HAP-1 (cell line): ENCODE data around the gene ADH5.
"Not testable (repeated sequence)": the region's sequence is repeated elsewhere in the genome, so short reads cannot be mapped to it uniquely, and the experiment has no call there.

Experiments used
- DNase-seq, 2 experiments: peaks; one replicate each; pipeline ENCODE4 v3.0.0-alpha.2; 2016 to 2020; ENCODE audit warnings: low spot score in 2 of 2
- H3K27me3 ChIP-seq: fragments of 250-450 bp; sonication (Bioruptor Pico); 2 replicates; pipeline ENCODE4 v1.5.1; 2020; ENCODE audit warnings: low read depth, mild to moderate bottlenecking, moderate library complexity
- H3K36me3 ChIP-seq: fragments of 250-450 bp; sonication (Bioruptor Pico); replicated peaks from 2 replicates; pipeline ENCODE4 v1.5.1; 2020; ENCODE audit warnings: mild to moderate bottlenecking
- H3K4me1 ChIP-seq: fragments of 250-450 bp; sonication (Bioruptor Pico); 2 replicates; pipeline ENCODE4 v1.5.1; 2020; ENCODE audit warnings: mild to moderate bottlenecking
- H3K4me3 ChIP-seq: fragments of 250-450 bp; sonication (Bioruptor Pico); 2 replicates; pipeline ENCODE4 v1.5.1; 2020; ENCODE audit warnings: mild to moderate bottlenecking, moderate library complexity
- H3K9me3 ChIP-seq: fragments of 250-450 bp; sonication (Bioruptor Pico); 2 replicates; pipeline ENCODE4 v1.5.1; 2020; ENCODE audit warnings: mild to moderate bottlenecking, moderate library complexity
- in situ Hi-C: fragments of 300-500 bp; cut with MboI; formaldehyde crosslinking; loops from 3 replicates; pipeline ENCODE4 v1.14.3; 2020; ENCODE audit warnings: low sequenced_read_pairs, inconsistent platforms, mixed read lengths

The ADH5 gene

GRCh38 chr4:99038213-99038612 lies 50.4 kb downstream of the ADH5 start:
- in situ Hi-C loops, result no loop called here
- Histone ChIP-seq H3K27me3 (no peaks in the 10 kb centered on the region), H3K9me3 (no peaks in the 10 kb centered on the region), H3K36me3 (peaks cover 17% of the 10 kb centered on the region), H3K4me1 (peaks cover 3% of the 10 kb centered on the region; the same call in 1 of the 2 replicates), H3K4me3 (no peak overlapping the region)
- no peak for DNase-seq

GRCh38 chr4:99033956-99034355 lies 54.6 kb downstream of the ADH5 start:
- Histone ChIP-seq H3K4me1 (peaks cover 3% of the 10 kb centered on the region; the same call in 1 of the 2 replicates), H3K4me3 (no peak overlapping the region), H3K27me3 (no peaks in the 10 kb centered on the region), H3K36me3 (peaks cover 19% of the 10 kb centered on the region), H3K9me3 (no peaks in the 10 kb centered on the region)
- no peak for DNase-seq
- in situ Hi-C loops, result no loop called here

DNA sequence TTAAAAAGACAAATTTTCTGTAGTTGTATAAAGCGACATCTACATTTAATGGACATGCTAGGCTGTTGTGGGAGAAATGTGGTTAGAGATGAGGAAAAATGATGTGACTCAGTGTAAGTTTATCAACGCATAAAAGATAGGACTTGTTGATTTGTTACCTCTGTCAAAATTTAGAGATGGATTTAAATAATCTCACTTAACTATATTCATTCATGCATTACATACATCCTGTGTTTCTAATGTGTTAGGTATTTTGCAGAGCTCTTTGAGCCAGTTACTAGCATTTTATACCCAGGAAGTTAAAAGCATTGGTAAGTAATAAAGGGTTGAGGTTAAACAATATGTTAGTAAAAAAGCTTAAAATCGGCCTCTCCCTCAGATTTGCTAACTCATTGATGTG lies 58.7 kb downstream of the ADH5 start:
- no peak for DNase-seq
- Histone ChIP-seq H3K4me3 (no peak overlapping the region), H3K36me3 (peaks cover 13% of the 10 kb centered on the region), H3K4me1 (no peaks in the 10 kb centered on the region), H3K27me3 (no peaks in the 10 kb centered on the region), H3K9me3 (no peaks in the 10 kb centered on the region)
- in situ Hi-C loops, result no loop called here

DNA sequence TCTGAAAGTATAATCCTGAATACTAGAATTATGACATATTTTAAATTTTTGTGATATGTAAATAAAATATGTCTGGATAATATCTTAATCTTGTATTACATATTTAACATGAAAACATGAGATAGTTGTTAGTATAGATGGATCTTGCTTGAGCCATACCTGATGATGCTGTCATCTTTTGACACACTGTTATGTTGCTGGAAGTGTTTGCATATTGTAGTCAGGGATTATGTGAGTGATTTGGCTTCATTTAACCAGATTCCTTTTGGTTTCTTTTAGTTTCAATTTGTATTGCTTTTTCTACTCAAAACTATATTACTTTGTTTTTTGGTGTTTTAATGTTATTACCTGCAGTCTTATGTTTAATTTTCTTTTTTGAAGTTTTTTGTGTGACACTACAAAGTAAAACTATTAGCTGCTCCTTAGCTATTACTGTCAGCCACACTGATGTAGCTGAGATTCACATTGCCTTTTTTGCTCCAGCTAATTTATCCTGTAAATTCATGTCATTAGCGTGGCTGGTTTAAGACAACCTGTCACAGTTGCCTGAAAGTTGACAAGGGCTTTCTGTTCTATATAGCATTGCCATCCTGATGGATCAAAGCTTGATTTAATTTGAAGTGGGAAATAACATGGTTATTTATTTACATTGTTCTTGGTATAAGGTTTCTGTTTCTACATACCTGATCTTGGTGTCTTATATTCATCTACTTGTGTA lies 59.4 kb downstream of the ADH5 start:
- in situ Hi-C loops, result no loop called here
- H3K4me3 ChIP-seq, result no peak overlapping the region
- H3K9me3 ChIP-seq, result no peaks in the 10 kb centered on the region
- no peak for DNase-seq
- no peaks in the 10 kb centered on the region for H3K4me1 ChIP-seq
- peaks cover 13% of the 10 kb centered on the region for H3K36me3 ChIP-seq
- no peaks in the 10 kb centered on the region for H3K27me3 ChIP-seq

DNA sequence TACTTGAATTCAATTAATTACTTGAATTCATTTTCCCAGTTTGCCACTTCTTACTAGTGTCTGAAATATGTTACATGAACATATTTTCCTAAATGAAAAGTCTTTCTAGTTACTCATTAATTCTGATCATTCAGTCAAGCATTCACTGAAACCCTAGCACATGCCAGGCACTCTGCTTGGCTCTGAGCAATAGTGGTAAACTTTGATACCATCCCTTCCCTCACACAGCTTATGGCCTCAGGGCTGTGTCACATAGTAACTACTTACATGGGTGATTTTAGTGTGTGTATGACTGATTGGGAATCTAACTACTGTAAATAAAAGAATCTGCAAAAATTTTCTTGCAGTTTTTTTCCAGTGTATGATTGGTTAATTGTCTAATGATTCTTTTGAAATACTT lies 60.4 kb downstream of the ADH5 start:
- Histone ChIP-seq H3K4me3 (no peak overlapping the region), H3K4me1 (no peaks in the 10 kb centered on the region), H3K36me3 (peaks cover 13% of the 10 kb centered on the region), H3K9me3 (no peaks in the 10 kb centered on the region), H3K27me3 (no peaks in the 10 kb centered on the region)
- no peak for DNase-seq
- in situ Hi-C loops, result no loop called here

DNA sequence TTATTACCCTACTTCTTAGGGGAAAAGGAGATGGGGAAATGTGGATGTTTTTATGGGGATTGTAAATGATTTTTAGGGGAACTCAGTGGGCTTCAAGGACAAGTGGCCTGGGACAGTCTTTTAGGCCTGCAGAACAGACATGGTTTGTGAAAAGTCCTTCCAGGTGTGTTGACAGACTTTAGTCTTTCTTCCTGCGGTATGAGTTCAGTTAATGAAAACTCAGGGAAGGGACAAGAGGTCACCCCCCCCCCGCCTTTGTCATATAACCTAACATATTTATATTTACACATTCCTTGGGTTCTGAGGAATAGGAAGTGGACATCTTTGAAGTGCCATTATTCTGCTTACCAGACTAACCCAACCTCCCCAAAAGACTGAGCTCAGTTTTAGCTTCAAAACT lies 61.3 kb downstream of the ADH5 start:
- Histone ChIP-seq H3K27me3 (no peaks in the 10 kb centered on the region), H3K4me3 (no peak overlapping the region), H3K36me3 (peaks cover 13% of the 10 kb centered on the region), H3K4me1 (no peaks in the 10 kb centered on the region), H3K9me3 (no peaks in the 10 kb centered on the region)
- in situ Hi-C loops, result no loop called here
- DNase-seq, result no peak

DNA sequence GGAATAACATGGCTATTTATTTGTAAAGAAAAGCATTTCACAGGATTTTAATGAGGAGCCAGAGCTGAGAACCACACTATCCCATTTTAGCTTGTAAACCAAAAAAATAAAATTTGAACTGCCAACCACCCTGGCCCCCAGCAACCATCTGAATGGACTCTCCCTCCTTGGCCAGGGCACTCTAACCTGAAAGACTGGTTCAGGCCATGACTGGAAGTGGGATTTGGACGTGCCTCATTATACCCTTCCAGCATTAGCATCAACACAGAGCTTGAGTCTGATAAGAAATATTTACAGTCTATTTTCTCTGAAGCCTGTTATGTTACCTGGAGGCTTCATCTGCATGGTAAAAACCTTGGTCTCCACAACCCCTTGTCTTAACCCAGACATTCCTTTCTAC lies 63.1 kb downstream of the ADH5 start:
- DNase-seq, result no peak
- Histone ChIP-seq H3K9me3 (peaks cover 4% of the 10 kb centered on the region; the same call in 1 of the 2 replicates), H3K36me3 (peaks cover 8% of the 10 kb centered on the region), H3K4me1 (no peaks in the 10 kb centered on the region), H3K4me3 (no peak overlapping the region), H3K27me3 (no peaks in the 10 kb centered on the region)
- in situ Hi-C loops, result no loop called here

- in situ Hi-C loops, result no loop called here
- no peaks in the 10 kb centered on the region for H3K4me1 ChIP-seq
- no peak overlapping the region for H3K4me3 ChIP-seq
- no peak for DNase-seq
- H3K36me3 ChIP-seq, result peaks cover 8% of the 10 kb centered on the region
- peaks cover 4% of the 10 kb centered on the region for H3K9me3 ChIP-seq
- H3K27me3 ChIP-seq, result no peaks in the 10 kb centered on the region
Measured at GRCh38 chr4:99024481-99025275, 63.9 kb downstream of the ADH5 start.

DNA sequence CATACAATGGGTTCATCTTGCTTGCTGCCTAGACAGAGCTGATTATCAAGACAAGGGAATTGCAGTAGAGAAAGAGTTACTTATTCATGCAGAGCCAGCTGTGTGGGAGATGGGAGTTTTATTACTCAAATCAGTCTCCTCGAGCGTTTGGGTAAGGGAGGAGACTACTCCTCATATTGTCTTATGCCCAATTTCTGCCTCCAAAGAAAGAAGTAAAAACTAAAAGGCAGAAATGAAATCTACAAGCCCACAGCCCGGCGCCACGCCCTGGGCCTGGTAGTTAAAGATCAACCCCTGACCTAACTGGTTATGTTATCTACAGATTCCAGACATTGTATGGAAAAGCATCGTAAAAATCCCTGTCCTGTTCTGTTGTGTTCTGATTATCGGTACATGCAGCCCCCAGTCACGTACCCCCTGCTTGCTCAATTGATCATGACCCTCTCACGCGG lies 64.8 kb downstream of the ADH5 start:
- DNase-seq, in situ Hi-C loops, H3K27me3 ChIP-seq, H3K4me1 ChIP-seq, H3K9me3 ChIP-seq, H3K36me3 ChIP-seq, H3K4me3 ChIP-seq: not testable (repeated sequence)

DNA sequence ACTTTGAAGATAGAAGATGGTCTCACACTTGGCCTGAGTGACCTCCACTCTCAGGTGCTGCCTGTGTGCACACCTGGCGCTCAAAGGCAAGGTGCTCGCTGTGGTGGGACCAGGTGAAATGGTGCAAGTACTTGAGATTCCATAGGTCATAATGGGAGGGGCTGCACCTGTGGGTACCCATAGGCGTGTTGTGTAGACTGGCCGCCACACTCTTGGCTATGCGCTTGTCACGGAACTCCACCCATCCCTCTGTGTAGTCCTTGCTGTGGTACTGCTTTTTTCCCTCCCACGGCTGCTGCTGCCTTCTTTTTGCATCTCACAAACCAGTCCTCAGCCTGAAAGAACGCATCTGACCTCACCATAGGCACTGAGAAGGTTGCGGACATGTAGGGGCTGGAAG lies 66.0 kb downstream of the ADH5 start:
- in situ Hi-C loops, result no loop called here
- Histone ChIP-seq H3K4me3 (no peak overlapping the region), H3K36me3 (peaks cover 3% of the 10 kb centered on the region)

DNA sequence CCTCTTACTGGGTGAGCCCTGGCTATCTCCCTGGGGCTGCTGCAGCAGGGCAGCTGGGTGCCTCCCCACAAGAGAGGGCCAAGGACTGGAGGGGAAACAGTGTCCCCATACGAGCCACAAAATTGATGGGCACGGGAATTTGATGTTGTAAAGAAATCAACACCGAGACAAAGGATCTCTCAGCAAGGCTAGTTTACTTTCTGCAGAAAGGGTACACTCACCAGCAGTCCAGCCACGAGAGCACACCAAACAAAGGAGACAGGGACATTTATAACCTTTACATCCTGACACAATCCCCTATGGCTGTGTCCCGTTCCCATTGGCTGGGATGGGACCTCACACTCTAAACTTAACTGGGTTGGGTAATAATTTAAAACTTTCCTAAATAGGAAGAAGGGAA lies 67.2 kb downstream of the ADH5 start:
- H3K36me3 ChIP-seq, result peaks cover 3% of the 10 kb centered on the region
- H3K4me1 ChIP-seq, result no peaks in the 10 kb centered on the region
- DNase-seq, result no peak
- no peaks in the 10 kb centered on the region for H3K27me3 ChIP-seq
- H3K9me3 ChIP-seq, result peaks cover 6% of the 10 kb centered on the region
- in situ Hi-C loops, result no loop called here
- H3K4me3 ChIP-seq, result no peak overlapping the region

More for the DNA sequence above, 66.0 kb downstream of the ADH5 start:
- DNase-seq, result no peak
- no peaks in the 10 kb centered on the region for H3K4me1 ChIP-seq
- no peaks in the 10 kb centered on the region for H3K27me3 ChIP-seq
- H3K9me3 ChIP-seq, result peaks cover 6% of the 10 kb centered on the region
